HG03558 (cell line): ENCODE measurements around the gene CADPS.

Experiments
- ATAC-seq: cut with Tn5 transposase; IDR thresholded peaks from one replicate; pipeline ENCODE4 v1.9.1; 2021; ENCODE audit warnings: moderate number of reproducible peaks; ENCODE audit not compliant: unreplicated experiment; ENCODE audit errors: extremely low read depth

CADPS gene

GRCh38 chr3:62655056-62655690, 220.0 kb downstream of the CADPS start:
- ATAC-seq = no peak

- ATAC-seq = no peak
Observed at GRCh38 chr3:62653796-62654195, 221.4 kb downstream of the CADPS start.

DNA sequence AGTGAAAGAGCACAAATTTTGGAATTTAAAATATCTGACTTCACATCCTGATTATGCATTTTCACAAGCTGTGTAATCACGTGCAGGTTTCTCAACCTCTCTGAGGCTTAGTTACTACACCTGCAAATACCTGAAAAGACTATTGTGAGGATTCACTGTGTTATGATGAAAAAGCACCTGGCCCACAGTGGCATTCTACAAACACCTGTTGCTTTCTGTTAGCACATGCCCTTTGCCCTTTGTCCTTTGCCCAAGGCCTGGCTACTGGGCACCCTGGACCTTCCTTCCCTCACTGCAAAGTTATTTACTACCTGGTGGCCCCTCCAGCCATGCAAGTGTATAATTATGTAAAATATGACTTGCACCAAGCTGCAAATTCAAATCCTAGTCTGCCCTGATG, 227.5 kb downstream of the CADPS start:
- no peak for ATAC-seq

DNA sequence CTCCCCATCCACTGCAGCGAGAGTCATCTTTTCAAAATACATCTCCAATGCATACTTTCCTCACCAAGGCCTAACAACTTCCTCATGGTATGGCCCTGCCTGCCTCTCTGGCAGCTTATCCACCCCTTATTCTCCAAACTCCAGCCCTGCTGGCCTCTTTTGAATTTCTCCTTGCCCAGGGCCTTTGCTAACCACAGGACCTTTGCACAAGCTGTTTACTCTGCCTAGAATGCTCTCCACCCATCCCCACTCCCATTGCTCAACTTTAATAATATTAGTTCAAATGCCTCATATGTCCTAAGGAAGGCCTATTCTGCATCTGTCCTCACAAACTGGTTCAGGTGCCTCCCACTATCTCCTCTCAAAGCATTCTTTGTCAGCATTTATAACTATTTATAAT, 230.7 kb downstream of the CADPS start:
- no peak for ATAC-seq

DNA sequence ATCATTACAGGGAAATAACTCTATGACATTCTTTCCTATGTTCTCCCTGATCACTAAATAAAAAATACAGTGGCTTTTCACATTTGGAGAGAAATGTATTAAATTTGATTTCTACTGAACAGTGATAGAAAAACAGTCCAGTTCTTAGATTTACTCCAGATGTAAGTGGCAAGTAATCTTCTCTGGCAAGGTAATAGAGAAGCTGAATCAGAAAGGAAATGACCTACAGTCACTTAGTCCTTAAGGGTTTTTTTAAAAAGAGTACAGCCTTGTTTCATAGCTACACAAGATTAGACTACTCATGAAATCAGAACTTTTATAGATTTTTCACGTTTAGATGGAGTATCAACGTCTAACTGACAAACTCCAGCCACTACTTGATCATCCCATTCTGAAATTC, 236.9 kb downstream of the CADPS start:
- no peak for ATAC-seq

GRCh38 chr3:62636235-62636826, 238.9 kb downstream of the CADPS start:
- ATAC-seq = no peak

GRCh38 chr3:62632510-62633294, 242.5 kb downstream of the CADPS start:
- ATAC-seq = no peak

GRCh38 chr3:62631488-62631887, 243.7 kb downstream of the CADPS start:
- no peak for ATAC-seq

DNA sequence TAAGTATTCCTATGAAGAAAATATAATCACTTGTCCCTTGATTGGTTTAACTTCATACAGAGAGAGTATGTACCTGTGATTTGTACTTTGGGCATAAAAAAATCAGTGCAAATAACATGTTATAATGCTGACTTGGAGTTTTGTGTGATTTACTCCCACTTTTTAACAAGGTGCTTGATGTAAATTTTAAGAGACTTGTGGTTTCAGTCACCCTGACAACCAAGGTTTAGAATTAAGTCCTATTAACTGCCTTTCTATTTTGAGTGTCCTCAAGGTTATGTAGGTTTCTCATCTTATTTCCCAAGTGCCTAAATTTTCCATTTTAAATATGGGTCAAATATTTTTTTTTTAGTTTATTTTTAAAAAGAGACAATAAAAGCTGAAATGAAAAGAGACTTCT, 244.6 kb downstream of the CADPS start:
- ATAC-seq = no peak

DNA sequence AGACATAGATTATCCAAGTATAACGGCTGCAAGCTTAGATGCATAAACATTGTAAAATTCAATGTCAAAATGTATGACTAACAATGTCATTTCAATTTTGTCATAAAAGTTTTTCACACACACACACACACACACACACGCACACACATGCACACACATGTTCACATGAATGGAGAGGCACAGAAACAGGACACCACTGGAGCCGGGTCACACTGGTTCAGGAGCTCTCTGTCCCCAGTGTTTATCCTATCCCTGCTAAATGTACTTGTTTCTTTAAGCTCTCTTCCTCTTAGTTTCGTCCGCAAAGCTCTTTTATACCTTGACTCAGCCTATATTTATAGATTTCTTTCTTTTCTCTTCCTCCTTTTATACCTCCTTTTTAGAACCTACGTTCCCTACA, 249.9 kb downstream of the CADPS start:
- ATAC-seq = no peak

DNA sequence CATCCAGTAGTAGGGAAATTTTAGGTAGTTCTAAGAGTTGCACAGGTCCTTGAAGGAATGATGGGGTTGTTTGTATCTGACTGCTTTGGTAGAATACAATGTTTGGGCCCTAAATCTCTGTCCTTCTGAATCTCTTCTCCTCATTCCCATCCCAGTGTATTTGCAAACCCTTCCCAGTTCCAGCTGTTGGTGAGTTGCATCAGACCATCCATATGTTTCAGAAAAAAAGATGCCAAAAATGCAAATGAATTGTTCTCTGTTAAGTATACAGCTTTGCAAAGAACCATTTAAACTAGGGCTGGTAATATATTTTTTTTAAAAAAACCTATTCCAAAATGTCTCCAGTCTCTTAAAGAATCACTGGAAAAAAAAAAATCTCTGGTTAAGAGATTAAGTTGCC, 251.0 kb downstream of the CADPS start:
- ATAC-seq = no peak

DNA sequence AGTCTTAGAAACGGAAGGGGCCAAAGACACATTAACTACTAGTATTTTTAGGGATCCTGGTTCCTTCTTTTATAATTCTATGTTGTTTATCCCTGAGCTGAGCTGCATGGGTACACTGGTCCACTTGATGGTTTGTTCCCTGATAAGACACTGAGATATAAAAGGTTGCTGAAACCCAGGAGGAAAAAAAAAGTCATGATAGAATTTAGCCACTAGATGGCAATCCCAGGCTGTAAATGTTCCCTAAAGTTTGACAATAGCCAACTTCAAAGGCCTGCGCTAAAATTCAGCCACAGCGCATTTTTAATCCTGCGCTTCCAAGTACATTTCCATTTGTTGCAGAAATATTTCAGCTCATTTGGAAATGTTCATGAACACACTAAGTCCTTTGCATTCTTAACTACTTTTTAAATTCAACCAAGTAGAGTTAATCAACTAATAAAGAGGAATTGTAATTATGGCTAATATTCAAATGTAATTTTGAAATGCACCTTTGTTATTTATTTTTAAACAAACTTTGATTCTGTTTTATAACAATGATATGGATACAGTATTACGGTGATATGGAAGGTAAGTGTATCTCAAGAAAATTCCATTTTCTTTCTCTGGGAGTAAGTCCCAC, 252.6 kb downstream of the CADPS start:
- no peak for ATAC-seq

- no peak for ATAC-seq
Observed at GRCh38 chr3:62621925-62622324, 253.3 kb downstream of the CADPS start.

- no peak for ATAC-seq
Observed at GRCh38 chr3:62621176-62621575, 254.0 kb downstream of the CADPS start.

- no peak for ATAC-seq
Observed at GRCh38 chr3:62615258-62615849, 259.9 kb downstream of the CADPS start.

GRCh38 chr3:62614527-62614926, 260.7 kb downstream of the CADPS start:
- no peak for ATAC-seq

GRCh38 chr3:62611541-62612240, 263.5 kb downstream of the CADPS start:
- no peak for ATAC-seq

GRCh38 chr3:62607287-62608029, 267.8 kb downstream of the CADPS start:
- ATAC-seq = no peak

GRCh38 chr3:62605413-62606068, 269.7 kb downstream of the CADPS start:
- ATAC-seq = no peak
